OCI-LY1 (cell line): Measurements from ENCODE around the gene PRXL2A.

Experiments used
- H2AFZ ChIP-seq: fragments of 200-600 bp; sonication (generic), shearing (Covaris generic); 2 replicates; pipeline ENCODE4 v1.6.0; 2014; ENCODE audit warnings: antibody characterized with exemption, mild to moderate bottlenecking, low read length
- H3F3A ChIP-seq: fragments of 200-600 bp; sonication (generic), shearing (Covaris generic); 2 replicates; pipeline ENCODE4 v1.6.0; 2014; ENCODE audit warnings: mild to moderate bottlenecking, antibody characterized with exemption, low read length, moderate library complexity; ENCODE audit not compliant: insufficient read depth
- H3K27ac ChIP-seq: fragments of 200-600 bp; sonication (generic); 2 replicates; pipeline ENCODE4 v1.5.1; 2014; ENCODE audit warnings: low read length, mixed run types, mild to moderate bottlenecking, low read depth; ENCODE audit not compliant: poor library complexity, severe bottlenecking
- H3K27me3 ChIP-seq: fragments of 200-600 bp; sonication (generic); 2 replicates; pipeline ENCODE4 v1.6.0; 2014; ENCODE audit warnings: antibody characterized with exemption, mild to moderate bottlenecking, low read length, moderate library complexity; ENCODE audit not compliant: insufficient read depth
- H3K36me3 ChIP-seq: fragments of 200-600 bp; sonication (generic); 2 replicates; pipeline ENCODE4 v1.6.1; 2014; ENCODE audit warnings: mild to moderate bottlenecking, antibody characterized with exemption, low read length, moderate library complexity, mixed read lengths; ENCODE audit not compliant: insufficient read depth
- H3K4me1 ChIP-seq: fragments of 200-600 bp; sonication (generic); 2 replicates; pipeline ENCODE4 v1.5.1; 2014; ENCODE audit warnings: mild to moderate bottlenecking, low read length, moderate library complexity; ENCODE audit not compliant: insufficient read depth, severe bottlenecking
- H3K4me2 ChIP-seq: fragments of 200-600 bp; sonication (generic), shearing (Covaris generic); 2 replicates; pipeline ENCODE4 v1.6.1; 2014; ENCODE audit warnings: low read length
- H3K4me3 ChIP-seq: fragments of 200-600 bp; sonication (generic); 2 replicates; pipeline ENCODE4 v1.5.1; 2014; ENCODE audit warnings: low read length, low read depth, mild to moderate bottlenecking, mixed read lengths; ENCODE audit not compliant: poor library complexity, severe bottlenecking
- H3K79me2 ChIP-seq: fragments of 200-600 bp; shearing (Covaris generic); 2 replicates; pipeline ENCODE4 v1.6.1; 2016; ENCODE audit warnings: mixed run types, low read length, mixed read lengths; ENCODE audit not compliant: insufficient read depth
- H3K9ac ChIP-seq: fragments of 200-600 bp; sonication (generic), shearing (Covaris generic); 2 replicates; pipeline ENCODE4 v1.6.1; 2014; ENCODE audit warnings: mild to moderate bottlenecking, low read length, mixed read lengths
- H3K9me2 ChIP-seq: fragments of 200-600 bp; sonication (generic), shearing (Covaris generic); 2 replicates; pipeline ENCODE4 v1.6.1; 2014; ENCODE audit warnings: low read depth, mild to moderate bottlenecking, low read length, mixed read lengths
- H3K9me3 ChIP-seq: fragments of 200-600 bp; shearing (Covaris generic); 2 replicates; pipeline ENCODE4 v1.6.1; 2014; ENCODE audit warnings: low read length, mixed read lengths
- H4K20me1 ChIP-seq: fragments of 200-600 bp; sonication (generic), shearing (Covaris generic); 2 replicates; pipeline ENCODE4 v1.6.0; 2016; ENCODE audit warnings: mild to moderate bottlenecking, low read length; ENCODE audit not compliant: insufficient read depth
- CTCF ChIP-seq: fragments of 200-600 bp; sonication (generic), shearing (Covaris generic); IDR thresholded peaks from 2 replicates; pipeline ENCODE4 v1.5.1; 2017; ENCODE audit warnings: mild to moderate bottlenecking, antibody characterized with exemption, low read length, moderate library complexity, mixed read lengths
- EZH2 ChIP-seq: fragments of 200-600 bp; sonication (generic), shearing (Covaris generic); IDR thresholded peaks from 2 replicates; pipeline ENCODE4 v1.8.0; 2017; ENCODE audit warnings: borderline replicate concordance, mixed run types, mild to moderate bottlenecking, antibody characterized with exemption, low read length, moderate library complexity, mixed read lengths

The PRXL2A gene

GRCh38 chr10:80405035-80405434 is 3.3 kb upstream of the PRXL2A start:
- Histone ChIP-seq H3K9ac (no peak overlapping the region), H2AFZ (no peak overlapping the region), H3K79me2 (no peaks in the 10 kb centered on the region), H4K20me1 (no peaks in the 10 kb centered on the region), H3K4me2 (no peak overlapping the region), H3K4me3 (no peak overlapping the region), H3K27me3 (no peaks in the 10 kb centered on the region; the same call in 1 of the 2 replicates), H3K36me3 (no peaks in the 10 kb centered on the region), H3K9me2 (no peaks in the 10 kb centered on the region), H3F3A (no peaks in the 10 kb centered on the region), H3K9me3 (no peaks in the 10 kb centered on the region), H3K27ac (no peak overlapping the region), H3K4me1 (peaks cover 20% of the 10 kb centered on the region)
- TF ChIP-seq CTCF: no peak
- TF ChIP-seq EZH2: no peak

GRCh38 chr10:80405626-80406025 is 2.7 kb upstream of the PRXL2A start:
- H3K9me3 ChIP-seq: no peaks in the 10 kb centered on the region

GRCh38 chr10:80406204-80406603 is 2.1 kb upstream of the PRXL2A start:
- Histone ChIP-seq H3K9me2 (no peaks in the 10 kb centered on the region), H3K27me3 (no peaks in the 10 kb centered on the region), H3K9ac (no peak overlapping the region), H3K79me2 (no peaks in the 10 kb centered on the region), H3K9me3 (no peaks in the 10 kb centered on the region), H3K27ac (no peak overlapping the region), H3F3A (no peaks in the 10 kb centered on the region), H4K20me1 (no peaks in the 10 kb centered on the region), H3K4me3 (no peak overlapping the region), H2AFZ (no peak overlapping the region), H3K4me2 (no peak overlapping the region), H3K36me3 (no peaks in the 10 kb centered on the region), H3K4me1 (peaks cover 20% of the 10 kb centered on the region)
- TF ChIP-seq EZH2: no peak
- TF ChIP-seq CTCF: no peak

More at GRCh38 chr10:80405626-80406025, 2.7 kb upstream of the PRXL2A start:
- Histone ChIP-seq H3K79me2 (no peaks in the 10 kb centered on the region), H4K20me1 (no peaks in the 10 kb centered on the region), H3K4me2 (no peak overlapping the region), H2AFZ (no peak overlapping the region), H3K27ac (no peak overlapping the region), H3K9ac (no peak overlapping the region), H3K27me3 (no peaks in the 10 kb centered on the region), H3K36me3 (no peaks in the 10 kb centered on the region), H3K9me2 (no peaks in the 10 kb centered on the region), H3F3A (no peaks in the 10 kb centered on the region), H3K4me3 (no peak overlapping the region), H3K4me1 (peaks cover 20% of the 10 kb centered on the region)
- no peak for TF ChIP-seq CTCF
- TF ChIP-seq EZH2: no peak
